Stomach (tissue), 9 donors: Measurements from ENCODE around the gene EN2. TPM values are rescaled to one million over a fixed set of nuclear protein-coding genes. Genes with fewer than 3 reads are reported as not detected.

Source experiments
- DNase-seq, 2 donors: peaks; one replicate each; pipeline versions ENCODE4 v3.0.0 to v3.0.0-alpha.2; 2013 to 2019
- H3K27ac ChIP-seq, 5 donors: fragments of 200-600 bp in 4 of 5; sonication (generic) in 4 of 5; one replicate each; pipeline ENCODE4 v1.5.1; 2013 to 2019; ENCODE audit warnings: mild to moderate bottlenecking in 1 of 5, moderate library complexity in 1 of 5
- H3K27me3 ChIP-seq, 3 donors: fragments of 200-600 bp; sonication (generic); one replicate each; pipeline ENCODE4 v1.5.1; 2017 to 2019; ENCODE audit warnings: mixed run types in 1 of 3
- H3K36me3 ChIP-seq, 4 donors: fragments of 200-600 bp; sonication (generic); 1 replicate in 3 of 4; 2 replicates in 1 of 4; pipeline ENCODE4 v1.5.1; 2016 to 2019
- H3K4me1 ChIP-seq, 4 donors: fragments of 200-600 bp; sonication (generic); one replicate each; pipeline ENCODE4 v1.5.1; 2016 to 2019
- H3K4me3 ChIP-seq, 4 donors: fragments of 200-600 bp; sonication (generic) in 3 of 4; one replicate each; pipeline ENCODE4 v1.5.1; 2016 to 2019; ENCODE audit warnings: mild to moderate bottlenecking in 1 of 4
- H3K9me3 ChIP-seq, 4 donors: fragments of 200-600 bp; sonication (generic); one replicate each; pipeline ENCODE4 v1.5.1; 2016 to 2019
- EP300 ChIP-seq: sonication (generic); formaldehyde crosslinking; IDR thresholded peaks from one replicate; pipeline ENCODE4 v1.6.1; 2017; ENCODE audit warnings: antibody characterized with exemption
- POLR2A ChIP-seq, 4 donors: fragments of 450-650 bp; IDR thresholded peaks; one replicate each; pipeline ENCODE4 v1.6.1; 2016; ENCODE audit warnings: antibody characterized with exemption in 4 of 4, control low read depth in 2 of 4, mild to moderate bottlenecking in 1 of 4, moderate library complexity in 1 of 4
- POLR2AphosphoS5 ChIP-seq, 3 donors: sonication (generic); formaldehyde crosslinking; IDR thresholded peaks; one replicate each; pipeline ENCODE4 v1.6.1; 2016; ENCODE audit warnings: antibody characterized with exemption in 3 of 3
- WGBS, 5 donors: extraction: QIAGEN DNeasy Blood & Tissue Kit in 3 of 5; methylation state at CpG; one replicate each; pipeline versions ENCODE4 v1.1.5 to v1.1.7; 2013 to 2018; 5-methylcytosine and 5-hydroxymethylcytosine counted together
- intact Hi-C: fragments of 100-400 bp; cut with DNase I; formaldehyde crosslinking; loops from one replicate; pipeline ENCODE4 v1.15.1; 2023; ENCODE audit warnings: low total_unique reads
- polyA plus RNA-seq, 3 donors: library from polyadenylated mRNA; stranded (reverse); fragments of 200-250 nt; gene quantifications; one replicate each; pipeline ENCODE4 v1.2.3, GENCODE V29; 2013
- total RNA-seq, 5 donors: library from RNA; depleted of rRNA; stranded (reverse); fragments of >200 nt; gene quantifications; one replicate each; pipeline versions ENCODE4 v1.1.0 to v1.2.3, GENCODE V29; 2014 to 2016
- TF ChIP-seq, protein P1 (sequence below), 7 experiments: fragments of 450-650 bp in 4 of 7; fragments of 200-600 bp in 3 of 7; sonication (generic) in 3 of 7; IDR thresholded peaks; one replicate each; pipeline ENCODE4 v1.5.1; 2016 to 2019; ENCODE audit warnings: antibody characterized with exemption in 7 of 7, control low read depth in 2 of 7, mild to moderate bottlenecking in 1 of 7
- donor health status: healthy with polysubstance abuse.
- donor health status: Bipolar disorder and iron deficiency.
- donor health status: healthy.

EN2 gene
- total and polyA plus RNA-seq, 8 donors, result 0.03 TPM; not detected in 7

DNA sequence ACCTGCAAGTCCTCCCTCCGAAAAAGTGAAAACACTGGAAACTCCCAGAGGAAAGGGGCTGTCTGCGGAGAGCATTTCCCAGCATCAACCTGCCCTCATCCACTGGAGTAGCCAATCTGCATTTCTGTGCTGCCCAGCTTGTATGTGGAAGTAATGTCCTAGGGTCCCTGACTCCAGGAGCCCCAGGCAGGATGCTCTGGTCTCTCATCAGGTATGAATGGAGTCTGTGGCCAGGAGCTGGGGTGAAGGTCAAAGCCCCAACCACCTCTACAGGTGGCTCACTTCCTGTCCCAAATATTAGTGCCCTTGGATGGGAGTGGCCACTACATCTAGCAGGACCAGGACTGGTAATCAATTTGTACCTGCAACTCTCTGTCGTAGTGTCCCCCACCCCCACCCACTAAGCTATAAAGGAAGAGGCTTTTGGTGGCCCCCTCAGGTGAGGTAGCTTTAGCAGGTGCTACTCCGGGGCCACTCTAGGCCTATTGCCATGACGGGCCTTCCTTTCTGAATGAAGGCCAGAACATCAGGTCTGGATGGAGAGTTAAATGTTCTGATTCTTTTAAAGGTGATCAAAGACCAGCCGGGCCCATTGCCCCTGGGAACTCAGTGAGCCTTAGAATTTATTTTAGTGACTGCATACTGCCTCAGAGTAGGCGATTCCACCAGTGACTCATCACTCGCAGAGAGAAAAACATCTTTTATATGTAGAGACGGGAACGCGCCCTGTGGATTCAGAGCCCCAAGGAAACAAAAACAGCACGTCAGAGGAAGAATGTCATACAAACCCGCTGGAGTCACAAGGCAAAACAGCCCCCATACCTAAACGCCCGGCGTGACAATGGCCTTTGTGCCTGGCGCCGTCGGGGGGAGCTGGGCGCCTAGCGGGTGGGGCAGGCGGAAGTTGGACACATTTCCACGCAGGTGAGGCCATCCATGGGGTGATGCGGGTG, 13.0 kb downstream of the EN2 start:
- Histone ChIP-seq H3K4me1 (peaks cover 23 to 31% (median 27%) of the 10 kb centered on the region in 4 donors), H3K27me3 (peaks cover 28 to 100% (median 95%) of the 10 kb centered on the region in 3 donors), H3K4me3 (no peak overlapping the region), H3K36me3 (no peaks in the 10 kb centered on the region), H3K9me3 (peaks cover 5 to 10% (median 8%) of the 10 kb centered on the region in 4 donors), H3K27ac (no peak overlapping the region)
- WGBS, 5 donors, result 4 to 7% (median 6%) methylated on average over 24 of the region's 24 CpGs
- TF ChIP-seq, protein P1, sequence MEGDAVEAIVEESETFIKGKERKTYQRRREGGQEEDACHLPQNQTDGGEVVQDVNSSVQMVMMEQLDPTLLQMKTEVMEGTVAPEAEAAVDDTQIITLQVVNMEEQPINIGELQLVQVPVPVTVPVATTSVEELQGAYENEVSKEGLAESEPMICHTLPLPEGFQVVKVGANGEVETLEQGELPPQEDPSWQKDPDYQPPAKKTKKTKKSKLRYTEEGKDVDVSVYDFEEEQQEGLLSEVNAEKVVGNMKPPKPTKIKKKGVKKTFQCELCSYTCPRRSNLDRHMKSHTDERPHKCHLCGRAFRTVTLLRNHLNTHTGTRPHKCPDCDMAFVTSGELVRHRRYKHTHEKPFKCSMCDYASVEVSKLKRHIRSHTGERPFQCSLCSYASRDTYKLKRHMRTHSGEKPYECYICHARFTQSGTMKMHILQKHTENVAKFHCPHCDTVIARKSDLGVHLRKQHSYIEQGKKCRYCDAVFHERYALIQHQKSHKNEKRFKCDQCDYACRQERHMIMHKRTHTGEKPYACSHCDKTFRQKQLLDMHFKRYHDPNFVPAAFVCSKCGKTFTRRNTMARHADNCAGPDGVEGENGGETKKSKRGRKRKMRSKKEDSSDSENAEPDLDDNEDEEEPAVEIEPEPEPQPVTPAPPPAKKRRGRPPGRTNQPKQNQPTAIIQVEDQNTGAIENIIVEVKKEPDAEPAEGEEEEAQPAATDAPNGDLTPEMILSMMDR (IDR thresholded peaks at IDR 0.05), result no peak
- TF ChIP-seq EP300 (no peak), POLR2AphosphoS5 (IDR thresholded peaks at IDR 0.05) (no peak), POLR2A (IDR thresholded peaks at IDR 0.05) (no peak)
- DNase-seq, result no peak
- intact Hi-C loops, result no loop called here

- peaks cover 16 to 23% (median 20%) of the 10 kb centered on the region in 4 donors for H3K4me1 ChIP-seq
- peaks cover 20 to 100% (median 95%) of the 10 kb centered on the region in 3 donors for H3K27me3 ChIP-seq
- H3K4me3 ChIP-seq, result no peak overlapping the region
- WGBS, 5 donors, result 8 to 14% (median 13%) methylated on average over 11 of the region's 11 CpGs
- no peak for DNase-seq
- no peaks in the 10 kb centered on the region for H3K36me3 ChIP-seq
- intact Hi-C loops, result no loop called here
- H3K27ac ChIP-seq, result no peak overlapping the region
- peaks cover 6 to 15% (median 9%) of the 10 kb centered on the region in 4 donors for H3K9me3 ChIP-seq
- TF ChIP-seq EP300 (no peak), POLR2A (IDR thresholded peaks at IDR 0.05) (no peak), POLR2AphosphoS5 (IDR thresholded peaks at IDR 0.05) (no peak)
- TF ChIP-seq, protein P1 (IDR thresholded peaks at IDR 0.05), result no peak
These were observed 13.8 kb downstream of the EN2 start for GRCh38 chr7:155471718-155472117.

- Histone ChIP-seq H3K4me1 (no peaks in the 10 kb centered on the region), H3K4me3 (no peak overlapping the region), H3K36me3 (no peaks in the 10 kb centered on the region), H3K9me3 (peaks cover 6 to 15% (median 9%) of the 10 kb centered on the region in 4 donors), H3K27ac (no peak overlapping the region), H3K27me3 (peaks cover 3 to 99% (median 46%) of the 10 kb centered on the region in 3 donors)
- TF ChIP-seq POLR2AphosphoS5 (IDR thresholded peaks at IDR 0.05) (no peak), POLR2A (IDR thresholded peaks at IDR 0.05) (no peak), EP300 (no peak)
- TF ChIP-seq, protein P1 (IDR thresholded peaks at IDR 0.05), result no peak
- intact Hi-C loops, result no loop called here
- WGBS, 5 donors, result 55 to 75% (median 67%) methylated on average over 4 of the region's 4 CpGs
- no peak for DNase-seq
These were observed 19.5 kb downstream of the EN2 start for GRCh38 chr7:155477476-155477875.

DNA sequence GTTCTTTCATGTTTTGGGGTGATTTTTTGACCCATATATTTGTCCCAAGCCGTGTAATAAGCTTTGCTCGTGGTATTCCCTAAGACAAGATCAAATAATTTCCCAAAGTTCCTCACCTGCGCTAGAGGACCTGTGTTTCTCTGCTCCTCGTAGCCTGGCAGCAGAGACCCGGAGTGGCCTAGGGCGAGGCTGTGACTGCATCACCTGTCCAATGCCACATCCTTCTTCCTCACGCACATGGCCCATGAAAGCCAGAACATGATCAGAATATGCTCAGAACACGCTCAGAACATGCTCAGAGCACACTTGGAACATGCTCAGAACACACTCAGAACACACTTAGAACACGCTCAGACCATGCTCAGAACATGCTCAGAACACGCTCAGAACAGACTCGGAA, 23.8 kb downstream of the EN2 start:
- H3K4me1 ChIP-seq, result no peaks in the 10 kb centered on the region
- DNase-seq, result no peak
- 87 to 91% (median 89%) methylated on average over 11 of the region's 11 CpGs for WGBS, 5 donors
- H3K36me3 ChIP-seq, result no peaks in the 10 kb centered on the region
- H3K9me3 ChIP-seq, result no peaks in the 10 kb centered on the region
- peaks cover 3 to 97% (median 32%) of the 10 kb centered on the region in 3 donors for H3K27me3 ChIP-seq
- H3K27ac ChIP-seq, result no peak overlapping the region
- TF ChIP-seq EP300, result no peak
- no peak for TF ChIP-seq POLR2A (IDR thresholded peaks at IDR 0.05)
- TF ChIP-seq POLR2AphosphoS5 (IDR thresholded peaks at IDR 0.05), result no peak
- TF ChIP-seq, protein P1 (IDR thresholded peaks at IDR 0.05), result no peak
- no peak overlapping the region for H3K4me3 ChIP-seq
- intact Hi-C loops, result no loop called here
